BJ (cell line): Measurements from ENCODE around the gene P2RX5. TPM values are rescaled to one million over a fixed set of nuclear protein-coding genes. Genes with fewer than 3 reads are reported as not detected.

Source experiments
- CTCF ChIA-PET: fragments of 350-600 bp; formaldehyde crosslinking; extraction: SDS; loops from one replicate; lab custom pipeline; 2021; ENCODE audit warnings: antibody characterized with exemption, inconsistent platforms; lab: Yijun Ruan, JAX
- POLR2A ChIA-PET: fragments of 300-600 bp; sonication (Branson Sonifier 250); formaldehyde crosslinking; extraction: SDS; loops from one replicate; lab custom pipeline; 2021; ENCODE audit warnings: antibody characterized with exemption; lab: Charles Lee
- DNase-seq: peaks from one replicate; pipeline ENCODE4 v3.0.0-alpha.2; 2011; ENCODE audit warnings: low read depth
- H3K27me3 ChIP-seq: 2 replicates; pipeline ENCODE4 v1.6.0; 2011; ENCODE audit warnings: low read length; ENCODE audit not compliant: control insufficient read depth, insufficient read depth
- H3K36me3 ChIP-seq: 2 replicates; pipeline ENCODE4 v1.5.1; 2011; ENCODE audit warnings: low read length; ENCODE audit not compliant: control insufficient read depth, insufficient read depth
- H3K4me3 ChIP-seq: 2 replicates; pipeline ENCODE4 v1.5.1; 2011; ENCODE audit warnings: low read depth, mild to moderate bottlenecking, control low read depth, low read length
- CTCF ChIP-seq: IDR thresholded peaks from 2 replicates; pipeline ENCODE4 v1.5.1; 2011; ENCODE audit warnings: low read depth, mild to moderate bottlenecking, control low read depth, inconsistent platforms, low read length, moderate library complexity; ENCODE audit not compliant: insufficient read depth
- polyA plus RNA-seq: library from polyadenylated mRNA; depleted of rRNA; stranded (reverse); fragments of >200 nt; gene quantifications from 2 replicates; pipeline ENCODE4 v1.2.3, GENCODE V29; 2011

Gene P2RX5
- polyA plus RNA-seq, 1 experiment: 6.5 TPM

DNA sequence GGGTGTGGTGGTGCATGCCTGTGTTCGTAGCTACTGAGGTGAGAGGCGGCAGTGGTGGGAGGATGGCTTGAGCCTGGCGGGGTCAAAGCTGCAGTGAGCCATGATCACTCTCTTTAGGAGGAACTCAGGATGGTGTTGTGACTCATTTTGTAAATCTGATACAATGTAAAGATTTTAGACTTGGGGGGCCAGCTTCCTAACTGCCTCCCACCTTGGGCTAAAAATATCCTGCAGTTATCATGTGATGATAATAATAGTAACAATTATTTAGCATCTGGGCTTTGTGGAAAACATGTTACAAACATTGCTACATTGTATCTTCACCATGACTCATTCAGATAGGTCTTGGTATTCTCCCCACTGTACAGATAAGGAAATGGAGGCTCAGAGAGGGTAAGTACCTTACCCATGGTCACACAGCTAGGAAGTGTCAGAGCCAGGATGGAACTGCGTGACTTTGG is 52.0 kb downstream of the P2RX5 start:
- ChIA-PET CTCF (interaction anchor here (1.0 kb wide), 1 partner anchor 39 kb away, joined by 3 read pairs; no protein-coding TSS in a partner anchor), POLR2A (no interaction called here)
- no peak overlapping the region for H3K4me3 ChIP-seq
- no peak for DNase-seq
- no peaks in the 10 kb centered on the region for H3K27me3 ChIP-seq
- H3K36me3 ChIP-seq: peaks cover 6% of the 10 kb centered on the region
- TF ChIP-seq CTCF: no peak

GRCh38 chr17:3641717-3642486 is 54.1 kb downstream of the P2RX5 start:
- CTCF ChIA-PET: interaction anchor here (1.6 kb wide), 1 partner anchor 593 kb away, joined by 5 read pairs; no protein-coding TSS in a partner anchor
- DNase-seq: no peak
- POLR2A ChIA-PET: no interaction called here
- Histone ChIP-seq H3K36me3 (peaks cover 3% of the 10 kb centered on the region; the same call in 1 of the 2 replicates), H3K4me3 (no peak overlapping the region), H3K27me3 (no peaks in the 10 kb centered on the region)
- TF ChIP-seq CTCF: no peak

DNA sequence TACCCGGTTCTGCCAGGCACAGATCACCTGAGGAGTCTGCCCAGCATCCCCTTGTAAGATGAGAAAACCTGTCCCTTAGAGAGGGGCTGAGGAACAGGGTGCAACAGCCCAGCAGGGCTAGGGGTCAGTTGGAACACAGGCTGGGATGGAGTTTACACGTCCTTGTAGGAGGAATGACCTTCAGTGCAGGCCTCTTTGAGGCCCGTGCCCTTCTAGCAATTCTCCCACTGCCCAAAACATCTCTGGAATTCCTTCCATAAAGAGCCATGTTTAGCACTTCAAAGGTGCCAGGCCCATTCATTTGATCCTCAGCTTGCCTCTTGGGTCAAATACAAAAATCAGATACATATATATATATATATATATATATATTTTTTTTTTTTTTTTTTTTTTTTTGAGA is 54.9 kb downstream of the P2RX5 start:
- DNase-seq: no peak
- TF ChIP-seq CTCF: no peak
- H3K27me3 ChIP-seq: no peaks in the 10 kb centered on the region
- POLR2A ChIA-PET: no interaction called here
- H3K36me3 ChIP-seq: 0 out of 2 replicates have a peak, but pooled peaks cover 1% of the 10 kb centered on the region
- no peak overlapping the region for H3K4me3 ChIP-seq
- CTCF ChIA-PET: no interaction called here

GRCh38 chr17:3639981-3640596 is 55.9 kb downstream of the P2RX5 start:
- POLR2A ChIA-PET: no interaction called here
- no peaks in the 10 kb centered on the region for H3K27me3 ChIP-seq
- no peaks in the 10 kb centered on the region for H3K36me3 ChIP-seq
- no peak for DNase-seq
- TF ChIP-seq CTCF: no peak
- CTCF ChIA-PET: interaction anchor here (0.9 to 1.1 kb wide), 3 partner anchors 9 to 28 kb away, joined by 3 to 4 read pairs (median 4); no protein-coding TSS in a partner anchor
- no peak overlapping the region for H3K4me3 ChIP-seq

DNA sequence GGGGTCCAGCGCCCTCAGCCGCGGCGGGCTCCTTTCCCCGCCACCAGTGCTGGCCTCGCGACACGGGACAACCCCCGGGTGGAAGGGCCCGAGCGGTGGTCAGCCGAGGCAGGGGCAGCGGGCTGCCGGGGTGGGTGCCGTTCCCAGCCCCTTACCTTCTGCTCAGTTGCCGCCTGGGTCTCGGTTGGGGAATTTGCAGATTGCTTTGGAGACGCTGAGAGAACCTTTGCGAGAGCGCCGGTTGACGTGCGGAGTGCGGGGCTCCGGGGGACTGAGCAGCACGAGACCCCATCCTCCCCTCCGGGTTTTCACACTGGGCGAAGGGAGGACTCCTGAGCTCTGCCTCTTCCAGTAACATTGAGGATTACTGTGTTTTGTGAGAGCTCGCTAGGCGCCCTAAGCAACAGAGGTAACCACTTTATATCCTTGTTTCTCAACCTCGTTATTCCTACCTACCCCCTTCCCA is 59.0 kb downstream of the P2RX5 start:
- TF ChIP-seq CTCF: no peak
- DNase-seq: no peak
- no peaks in the 10 kb centered on the region for H3K36me3 ChIP-seq
- peak overlapping the region; percentile 96 for H3K4me3 ChIP-seq
- ChIA-PET CTCF (interaction anchor here (1.3 kb wide), 1 partner anchor 11 kb away, joined by 5 read pairs; no protein-coding TSS in a partner anchor), POLR2A (no interaction called here)
- H3K27me3 ChIP-seq: no peaks in the 10 kb centered on the region
